Renal cortex interstitium (tissue), 11 donors: ENCODE measurements around the gene SLC25A21. TPM values are rescaled to one million over a fixed set of nuclear protein-coding genes. Genes with fewer than 3 reads are reported as not detected.
"Not testable (repeated sequence)": the region's sequence is repeated elsewhere in the genome, so short reads cannot be mapped to it uniquely, and the experiment has no call there.

ENCODE experiments used
- DNase-seq, 11 donors: peaks; one replicate each; pipeline ENCODE4 v3.0.0-alpha.2; 2013; ENCODE audit warnings: low read depth in 9 of 11, low spot score in 4 of 11; ENCODE audit errors: extremely low read depth in 1 of 11
- polyA plus RNA-seq, 3 donors: library from polyadenylated mRNA; unstranded; fragments of 120-200 nt; gene quantifications; one replicate each; pipeline ENCODE4 v1.2.1, GENCODE V29; 2013; ENCODE audit not compliant: insufficient read length in 3 of 3

Gene SLC25A21
- polyA plus RNA-seq, 3 donors, result 3.2 to 4.2 (median 3.5) TPM

DNA sequence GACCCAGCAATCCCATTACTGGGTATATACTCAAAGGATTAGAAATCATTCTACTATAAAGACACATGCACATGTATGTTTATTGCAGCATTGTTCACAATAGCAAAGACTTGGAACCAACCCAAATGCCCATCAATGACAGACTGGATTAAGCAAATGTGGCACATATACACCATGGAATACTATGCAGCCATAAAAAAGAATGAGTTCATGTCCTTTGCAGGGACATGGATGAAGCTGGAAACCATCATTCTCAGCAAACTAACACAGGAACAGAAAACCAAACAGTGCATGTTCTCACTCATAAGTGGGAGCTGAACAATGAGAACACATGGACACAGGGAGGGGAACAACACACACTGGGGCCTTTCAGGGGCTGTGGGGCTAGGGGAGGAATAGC lies 310.2 kb downstream of the SLC25A21 start:
- not testable (repeated sequence) for DNase-seq

DNA sequence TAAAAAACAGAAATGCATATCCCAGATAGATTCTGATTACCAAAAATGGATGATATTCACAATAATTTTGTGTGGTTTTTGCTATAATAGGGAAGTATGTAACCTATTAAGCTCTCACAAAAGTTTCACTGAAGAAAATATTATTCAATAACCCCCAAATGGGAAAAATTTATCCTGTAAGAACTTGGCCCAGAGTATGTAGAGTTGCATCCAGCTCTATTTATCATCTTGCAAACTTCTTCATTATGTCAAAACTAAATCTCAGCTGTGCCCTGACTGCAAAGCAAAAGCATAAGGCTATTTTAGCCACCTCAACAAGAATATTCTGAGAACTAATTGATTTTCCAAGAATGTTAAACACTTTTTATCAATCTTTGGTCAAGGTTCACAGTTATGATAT lies 311.6 kb downstream of the SLC25A21 start:
- no peak for DNase-seq

DNA sequence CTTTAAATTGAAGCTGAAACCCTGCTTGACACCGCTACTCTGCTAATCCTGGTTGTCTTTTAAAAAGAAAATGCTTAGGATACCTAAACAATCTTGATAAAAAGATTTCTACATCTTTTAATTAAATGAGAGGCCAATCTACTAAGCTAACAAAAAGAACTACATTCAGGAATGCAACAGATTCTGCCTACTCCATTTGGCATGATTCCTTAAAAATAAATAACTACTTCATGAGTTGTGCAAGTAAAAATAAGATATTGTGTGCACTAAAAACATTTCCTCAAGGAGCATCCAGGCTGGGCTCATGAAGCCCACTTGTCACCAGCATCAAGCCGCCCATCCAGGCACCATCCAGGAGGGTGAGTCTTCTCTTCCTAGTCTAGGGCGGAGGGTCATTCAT lies 313.3 kb downstream of the SLC25A21 start:
- DNase-seq, result no peak

DNA sequence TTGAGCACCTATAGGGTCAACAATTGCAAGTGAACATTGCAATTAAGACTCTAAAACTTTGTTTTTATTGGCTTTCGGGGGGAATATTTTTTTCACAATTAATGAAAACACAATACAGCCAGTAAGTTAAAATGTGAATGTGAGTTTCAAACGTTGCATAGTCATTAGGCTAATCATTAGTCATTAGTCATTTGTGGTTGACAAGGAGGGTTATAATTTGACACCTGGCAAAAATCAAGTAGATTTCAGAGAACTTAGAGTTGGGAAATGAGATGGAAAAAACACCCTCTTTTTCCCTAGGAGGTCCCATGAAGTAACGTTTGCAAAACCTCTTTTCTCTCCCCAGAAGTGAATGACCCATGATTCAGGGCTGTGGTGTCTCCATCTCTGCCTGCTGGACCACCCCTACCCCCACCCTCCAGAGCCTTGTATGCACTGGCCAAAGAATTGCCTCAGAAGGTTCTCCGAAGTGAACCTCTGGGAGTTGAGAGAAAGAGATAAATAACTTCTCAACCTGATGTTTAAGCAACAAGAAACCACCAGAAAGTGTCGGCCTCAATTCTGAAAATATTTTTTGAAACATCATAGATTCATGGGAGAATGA lies 314.5 kb downstream of the SLC25A21 start:
- DNase-seq, result no peak

- no peak for DNase-seq
These were observed 315.3 kb downstream of the SLC25A21 start for GRCh38 chr14:36857136-36857535.

DNA sequence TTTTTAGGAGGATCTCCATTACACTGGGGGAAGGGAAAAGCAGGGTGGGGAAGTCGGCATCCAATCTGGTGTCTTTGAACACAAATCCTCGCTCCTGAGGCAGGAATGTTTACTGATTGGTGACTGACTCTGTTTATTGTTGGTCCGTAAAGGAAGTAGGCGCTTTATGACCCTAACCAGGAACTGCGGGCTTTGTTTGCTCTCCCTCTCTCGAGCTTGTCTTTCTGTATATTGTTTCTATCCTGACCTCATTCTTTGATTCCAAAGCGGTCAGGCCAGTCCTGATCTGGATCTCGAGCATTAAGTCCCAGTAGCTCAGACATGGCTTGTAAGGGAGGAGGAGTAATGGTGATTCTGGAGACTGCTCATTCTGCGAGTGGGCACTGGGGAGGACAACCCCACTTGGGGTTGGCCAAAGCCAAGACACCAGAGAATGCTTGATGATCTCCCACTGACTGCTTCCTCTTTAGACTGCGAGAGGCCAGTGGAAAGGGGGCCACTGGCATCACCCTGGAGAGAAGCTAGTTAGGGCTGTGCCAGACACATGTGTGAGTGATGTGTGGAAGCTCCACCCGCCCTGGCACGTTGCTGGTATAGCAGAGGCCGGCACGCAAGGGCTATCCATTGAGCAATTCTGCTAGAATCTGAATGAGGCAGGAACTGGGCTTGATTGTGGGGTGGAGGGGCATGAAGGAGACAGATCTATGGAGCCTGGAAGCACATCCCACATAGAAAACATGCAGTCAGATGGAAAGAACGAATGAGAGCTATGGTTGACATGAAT lies 316.1 kb downstream of the SLC25A21 start:
- no peak for DNase-seq

GRCh38 chr14:36855396-36855795 lies 317.0 kb downstream of the SLC25A21 start:
- DNase-seq, result no peak

DNA sequence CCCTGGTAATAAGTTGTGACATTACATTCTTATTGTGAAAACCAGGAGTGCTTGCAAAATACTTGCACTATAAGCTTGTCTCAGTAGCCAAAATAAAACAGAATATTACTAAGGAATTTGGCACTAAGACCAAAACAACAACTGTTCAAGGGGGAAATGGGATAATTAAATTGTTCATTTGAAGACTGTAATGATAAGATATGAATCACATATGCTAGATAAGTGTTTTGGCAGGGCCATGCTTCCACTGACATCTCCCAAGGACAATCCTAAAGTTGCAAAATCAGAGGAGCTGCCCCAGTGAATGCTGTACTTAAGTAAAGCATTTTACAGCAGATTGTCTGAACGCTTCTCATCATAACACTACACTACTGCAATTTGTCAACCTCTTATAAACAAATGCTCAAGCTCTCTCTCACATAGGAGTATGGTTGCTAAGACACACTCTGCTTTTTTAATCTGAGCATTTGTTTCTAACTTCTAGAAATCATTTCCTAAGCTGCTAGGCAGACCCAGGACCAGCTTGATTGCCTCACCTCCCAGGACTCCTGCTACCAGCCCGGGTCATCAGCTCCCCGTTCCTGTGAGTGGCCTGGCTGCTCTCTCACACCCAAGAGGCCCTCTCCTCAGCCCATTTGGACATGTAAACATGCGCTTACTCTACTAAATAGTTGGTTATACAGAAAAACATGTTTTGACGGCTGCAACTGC lies 319.3 kb downstream of the SLC25A21 start:
- DNase-seq, result peak in 1 of 11 donors; percentile 17

DNA sequence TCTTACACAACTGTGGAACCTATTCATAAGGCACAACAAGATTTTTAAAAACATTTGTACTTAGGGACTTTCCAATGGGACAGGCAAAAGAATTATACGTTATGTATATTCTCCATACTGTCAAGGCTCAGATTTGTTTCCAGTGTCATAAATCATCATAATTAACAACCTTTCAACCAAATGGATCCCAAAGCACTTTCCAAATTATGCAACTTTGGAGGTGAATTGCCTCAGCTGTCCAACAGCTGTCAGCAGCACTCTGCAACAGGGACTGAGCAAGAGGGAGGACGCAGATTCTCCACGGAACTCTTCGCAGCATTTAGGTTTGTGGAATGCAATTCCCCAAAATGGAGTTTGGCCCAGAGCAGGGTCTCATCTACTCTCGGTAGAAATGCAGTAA lies 324.2 kb downstream of the SLC25A21 start:
- no peak for DNase-seq

DNA sequence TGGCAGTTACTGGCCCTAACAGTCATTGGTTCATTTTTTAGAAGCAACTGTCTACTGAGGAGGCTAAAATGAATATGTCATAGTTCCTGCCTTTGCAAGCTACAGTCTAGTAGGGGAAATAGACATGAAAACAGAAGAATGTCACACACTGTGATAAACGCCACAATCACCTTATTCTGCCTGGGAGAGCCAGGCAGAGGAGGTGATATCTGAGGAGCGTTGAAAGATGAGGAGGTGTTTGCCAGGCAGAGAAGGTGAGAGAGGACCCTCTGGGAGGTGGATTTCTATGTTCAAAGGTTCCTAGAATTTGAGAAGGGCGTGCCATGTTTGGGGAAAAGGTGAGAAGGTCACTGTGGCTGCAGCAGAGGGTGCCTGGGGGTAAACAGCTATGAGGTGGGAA lies 325.0 kb downstream of the SLC25A21 start:
- no peak for DNase-seq

DNA sequence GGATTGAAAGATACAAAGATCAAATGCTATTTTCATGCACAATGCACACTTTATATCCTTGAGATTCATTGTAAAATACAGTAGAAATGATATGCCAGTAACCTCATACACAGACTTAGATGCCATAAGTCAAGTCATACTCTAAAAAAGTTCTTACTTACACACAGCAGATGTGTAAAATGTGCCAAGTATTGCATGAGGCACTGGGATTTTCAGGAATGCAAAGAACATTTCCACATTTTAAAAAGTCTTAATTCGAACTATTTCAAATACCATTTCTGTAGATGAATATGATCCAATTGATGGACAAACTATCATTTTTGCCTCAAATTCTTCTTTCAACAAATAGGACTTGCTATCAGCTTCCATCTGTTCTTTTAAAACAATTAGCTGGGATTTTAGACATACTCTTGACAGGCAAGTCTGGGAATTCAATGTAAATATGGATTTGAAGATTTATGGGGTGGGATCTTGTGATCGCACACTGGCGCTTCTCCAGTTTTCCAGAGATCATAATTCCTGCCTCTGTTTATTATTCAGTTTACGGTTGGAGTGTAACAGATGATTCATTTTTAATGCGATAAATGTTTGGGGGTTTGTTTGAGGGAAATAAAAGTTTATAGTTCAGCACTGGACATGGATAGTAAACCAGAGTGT lies 326.9 kb downstream of the SLC25A21 start:
- DNase-seq, result no peak

DNA sequence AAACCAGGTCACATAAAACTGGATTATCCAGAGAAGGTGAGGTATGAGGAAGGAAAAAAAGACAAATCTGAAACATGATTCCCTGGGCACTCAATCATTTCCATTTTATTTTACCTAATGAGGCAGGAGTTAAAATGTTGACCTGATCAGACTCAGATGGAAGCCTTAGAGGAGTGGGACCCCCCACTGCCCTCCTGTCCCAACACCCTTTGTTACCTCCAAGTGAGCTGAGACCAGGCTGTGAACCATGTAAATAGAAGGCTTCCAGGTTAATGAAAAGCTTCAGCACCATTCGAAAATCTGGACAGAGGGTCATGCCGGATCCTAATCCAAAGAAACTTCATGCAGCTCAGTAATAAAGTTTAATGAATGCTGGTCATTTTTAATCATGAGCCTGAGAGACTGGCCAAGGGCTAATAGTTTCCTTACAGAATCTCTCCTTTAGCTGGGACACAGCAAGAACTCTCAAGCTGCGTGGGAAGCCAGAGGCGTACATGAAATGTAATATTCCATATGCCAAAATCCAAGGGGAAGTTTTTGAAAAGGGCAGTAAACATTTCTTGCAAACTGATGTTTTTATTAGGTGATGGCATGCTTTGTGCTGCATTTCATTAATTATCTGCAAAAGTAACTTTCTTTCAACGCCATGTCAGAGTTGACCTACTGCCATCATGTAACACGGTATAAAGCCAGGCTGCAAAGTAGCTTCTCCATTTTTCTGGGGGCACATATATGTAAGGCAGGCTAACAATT lies 327.8 kb downstream of the SLC25A21 start:
- no peak for DNase-seq

- DNase-seq, result no peak
These were observed 329.0 kb downstream of the SLC25A21 start for GRCh38 chr14:36843410-36843809.

- no peak for DNase-seq
These were observed 337.3 kb downstream of the SLC25A21 start for GRCh38 chr14:36835128-36835527.

GRCh38 chr14:36834293-36834692 lies 338.1 kb downstream of the SLC25A21 start:
- DNase-seq, result no peak

DNA sequence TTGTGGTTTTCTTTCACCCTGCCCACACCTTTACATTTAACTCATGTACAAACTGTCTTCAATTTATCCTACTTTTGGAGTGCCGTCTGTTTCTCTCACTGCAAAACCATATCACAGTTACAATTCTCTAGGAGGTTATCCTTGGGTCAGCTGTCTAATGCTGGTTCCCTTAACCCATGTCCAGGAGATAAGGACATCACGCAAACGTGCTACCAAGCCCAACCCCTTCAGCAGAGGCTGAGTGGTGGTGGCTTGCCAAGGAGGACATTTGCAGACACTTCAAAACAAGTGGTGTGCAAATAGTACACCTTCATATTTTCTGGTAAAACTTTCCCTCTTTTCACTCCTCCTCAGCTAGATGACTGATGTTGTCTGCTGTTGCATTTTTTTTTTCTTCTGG lies 342.9 kb downstream of the SLC25A21 start:
- no peak for DNase-seq

DNA sequence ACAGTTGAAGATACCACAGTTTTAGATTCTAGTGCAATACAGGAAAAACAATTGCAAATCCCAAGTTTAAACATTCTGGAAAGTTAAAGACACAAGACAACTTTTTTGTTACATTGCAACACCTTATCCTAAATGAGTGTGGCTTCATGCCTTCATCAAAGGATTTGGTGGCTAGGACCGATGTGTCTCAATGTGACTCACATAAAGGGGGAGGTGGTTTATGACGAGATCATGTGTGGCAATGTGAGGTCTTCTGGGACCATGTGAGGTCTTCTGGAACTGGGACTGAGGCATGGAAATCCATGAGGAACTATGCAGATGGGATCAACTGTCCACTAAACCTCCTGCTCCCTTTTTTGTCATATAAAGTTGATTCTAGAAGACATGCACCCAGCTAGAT lies 344.5 kb downstream of the SLC25A21 start:
- DNase-seq, result no peak

GRCh38 chr14:36826614-36827013 lies 345.8 kb downstream of the SLC25A21 start:
- no peak for DNase-seq

- DNase-seq, result no peak
These were observed 347.6 kb downstream of the SLC25A21 start for GRCh38 chr14:36824854-36825253.
